HCT116 (cell line): ENCODE data around the gene FLNB. TPM values are rescaled to one million over a fixed set of nuclear protein-coding genes. Genes with fewer than 3 reads are reported as not detected.

Source experiments
- ATAC-seq: fragments of 200-7000 bp; cut with Tn5 transposase; 2 replicates; pipeline ENCODE4 v1.9.1; 2020; ENCODE audit warnings: mild to moderate bottlenecking, moderate library complexity
- BruUV-seq: library from RNA; stranded (reverse); fragments of 400-500 nt; replicated peaks from 2 replicates; lab custom pipeline; 2021; lab: Mats Ljungman, UMichigan
- CTCF ChIA-PET: fragments of 300-600 bp; sonication (Branson Sonifier 250); formaldehyde crosslinking; loops from one replicate; lab custom pipeline; 2021; ENCODE audit warnings: antibody characterized with exemption; lab: Charles Lee
- POLR2A ChIA-PET: fragments of 300-600, 350-600 bp; sonication (Branson Sonifier 250); formaldehyde crosslinking; loops from one replicate; lab custom pipeline; 2021; ENCODE audit warnings: antibody characterized with exemption; lab: Charles Lee
- RAD21 ChIA-PET, 2 experiments: fragments of 300-600 bp; sonication (Branson Sonifier 250); formaldehyde crosslinking; loops; one replicate each; lab custom pipeline; 2023; ENCODE audit warnings: low total read pairs in 2 of 2; ENCODE audit not compliant: uncharacterized antibody in 2 of 2, unreplicated experiment in 2 of 2, low non-redundant PET in 1 of 2; lab: Charles Lee
- DNase-seq: peaks from one replicate; pipeline ENCODE4 v3.0.0-alpha.2; 2010; ENCODE audit warnings: low read depth, low spot score
- H2AFZ ChIP-seq: fragments of 200-600 bp; shearing (Covaris generic), sonication (generic); 2 replicates; pipeline ENCODE4 v1.6.1; 2017; ENCODE audit warnings: low read depth, mixed run types, mixed read lengths, antibody characterized with exemption, low read length; ENCODE audit not compliant: poor library complexity, severe bottlenecking
- H3K27ac ChIP-seq: 2 replicates; pipeline ENCODE4 v1.5.1; 2012; ENCODE audit warnings: low read depth, low read length
- H3K27me3 ChIP-seq: fragments of 200-600 bp; sonication (generic); 2 replicates; pipeline ENCODE4 v1.6.1; 2016; ENCODE audit warnings: mixed run types, low read length, mixed read lengths; ENCODE audit not compliant: insufficient read depth
- H3K36me3 ChIP-seq, 2 experiments: fragments of 200-500 bp in 1 of 2; fragments of 200-600 bp in 1 of 2; sonication (Bioruptor generic) in 1 of 2; sonication (generic) in 1 of 2; 2 replicates each; pipeline versions ENCODE4 v1.5.1 to v1.6.1; 2014 to 2016; ENCODE audit warnings: low read length in 2 of 2, inconsistent platforms in 1 of 2, mixed read lengths in 1 of 2, mixed run types in 1 of 2; ENCODE audit not compliant: insufficient read depth in 2 of 2, control insufficient read depth in 1 of 2
- H3K4me1 ChIP-seq, 2 experiments: fragments of 200-600 bp in 1 of 2; sonication (generic) in 1 of 2; 2 replicates each; pipeline versions ENCODE4 v1.5.1 to v1.6.1; 2012 to 2017; ENCODE audit warnings: low read length in 2 of 2, inconsistent platforms in 1 of 2, mild to moderate bottlenecking in 1 of 2, mixed read lengths in 1 of 2, mixed run types in 1 of 2, moderate library complexity in 1 of 2; ENCODE audit not compliant: insufficient read depth in 2 of 2, control insufficient read depth in 1 of 2
- H3K4me2 ChIP-seq: fragments of 200-600 bp; sonication (generic); 2 replicates; pipeline ENCODE4 v1.6.1; 2017; ENCODE audit warnings: mixed run types, low read length, mixed read lengths
- H3K4me3 ChIP-seq, 2 experiments: fragments of 200-600 bp in 1 of 2; sonication (generic) in 1 of 2; replicated peaks in 1 of 2; 2 replicates each; pipeline ENCODE4 v1.5.1; 2011 to 2016; ENCODE audit warnings: low read length in 2 of 2, control low read depth in 1 of 2, low read depth in 1 of 2, mild to moderate bottlenecking in 1 of 2, mixed read lengths in 1 of 2, mixed run types in 1 of 2
- H3K79me2 ChIP-seq: fragments of 200-600 bp; sonication (generic); 2 replicates; pipeline ENCODE4 v1.6.1; 2017; ENCODE audit warnings: mild to moderate bottlenecking, mixed run types, low read length, moderate library complexity, mixed read lengths; ENCODE audit not compliant: insufficient read depth
- H3K9ac ChIP-seq: fragments of 200-600 bp; sonication (generic); 2 replicates; pipeline ENCODE4 v1.6.1; 2016; ENCODE audit warnings: low read length, mixed read lengths
- H3K9me2 ChIP-seq: fragments of 200-600 bp; sonication (generic), shearing (Covaris generic); 2 replicates; pipeline ENCODE4 v1.6.1; 2017; ENCODE audit warnings: mixed run types, mild to moderate bottlenecking, moderate library complexity; ENCODE audit not compliant: insufficient read depth
- H3K9me3 ChIP-seq, 2 experiments: fragments of 200-500 bp in 1 of 2; fragments of 200-600 bp in 1 of 2; sonication (Bioruptor generic) in 1 of 2; sonication (generic) in 1 of 2; 2 replicates each; pipeline ENCODE4 v1.6.1; 2014 to 2017; ENCODE audit warnings: low read length in 2 of 2, mixed read lengths in 2 of 2, inconsistent platforms in 1 of 2, low read depth in 1 of 2, mild to moderate bottlenecking in 1 of 2, mixed run types in 1 of 2, moderate library complexity in 1 of 2; ENCODE audit not compliant: control insufficient read depth in 1 of 2, insufficient read depth in 1 of 2
- H4K20me1 ChIP-seq: fragments of 200-600 bp; sonication (generic), shearing (Covaris generic); 2 replicates; pipeline ENCODE4 v1.6.1; 2017; ENCODE audit warnings: mixed run types, mild to moderate bottlenecking, moderate library complexity; ENCODE audit not compliant: insufficient read depth
- EGR1 ChIP-seq: IDR thresholded peaks from 2 replicates; pipeline ENCODE4 v1.6.1; 2012; ENCODE audit warnings: low read depth
- ELF1 ChIP-seq: IDR thresholded peaks from 2 replicates; pipeline ENCODE4 v1.6.1; 2012; ENCODE audit warnings: low read depth, borderline replicate concordance
- EZH2 ChIP-seq: fragments of 200-600 bp; sonication (generic); IDR thresholded peaks from 2 replicates; pipeline ENCODE4 v1.6.1; 2017; ENCODE audit warnings: antibody characterized with exemption, mixed run types
- EZH2phosphoT487 ChIP-seq: fragments of 200-600 bp; IDR thresholded peaks from 2 replicates; pipeline ENCODE4 v1.6.1; 2018; ENCODE audit warnings: antibody characterized with exemption, borderline replicate concordance
- JUND ChIP-seq: IDR thresholded peaks from 2 replicates; pipeline ENCODE4 v1.6.1; 2012
- RAD21 ChIP-seq: IDR thresholded peaks from 2 replicates; pipeline ENCODE4 v1.6.1; 2012; ENCODE audit warnings: low read depth, mild to moderate bottlenecking
- SIN3A ChIP-seq: IDR thresholded peaks from 2 replicates; pipeline ENCODE4 v1.6.1; 2012; ENCODE audit warnings: low read depth
- SP1 ChIP-seq: IDR thresholded peaks from 2 replicates; pipeline ENCODE4 v1.6.1; 2012; ENCODE audit warnings: low read depth
- TCF7L2 ChIP-seq: IDR thresholded peaks from 2 replicates; pipeline ENCODE4 v1.7.0; 2011; ENCODE audit warnings: borderline replicate concordance, inconsistent platforms; ENCODE audit not compliant: insufficient read depth, insufficient read length; ENCODE audit errors: extremely low read depth
- ZFX ChIP-seq: fragments of 450-650 bp; IDR thresholded peaks from 2 replicates; pipeline ENCODE4 v1.6.1; 2017
- ZNF274 ChIP-seq: fragments of 200-500 bp; sonication (Bioruptor generic); IDR thresholded peaks from 2 replicates; pipeline ENCODE4 v1.6.1; 2014; ENCODE audit warnings: mild to moderate bottlenecking, low read depth, low read length, inconsistent platforms
- intact Hi-C: fragments of 100-400 bp; cut with micrococcal nuclease; formaldehyde crosslinking; loops from 2 replicates; pipeline ENCODE4 v1.10.0; 2022
- total RNA-seq: library from RNA; stranded (reverse); gene quantifications from one replicate; pipeline ENCODE4 v1.2.1, GENCODE V29; 2021; ENCODE audit not compliant: unreplicated experiment
- TF ChIP-seq, protein P1 (sequence below): IDR thresholded peaks from 2 replicates; pipeline ENCODE4 v1.6.1; 2012
- TF ChIP-seq, protein P2 (sequence below), 3 experiments: fragments of 200-600 bp in 1 of 3; sonication (generic) in 1 of 3; IDR thresholded peaks in 2 of 3; conservative IDR thresholded peaks in 1 of 3; 2 replicates each; pipeline ENCODE4 v1.5.1; 2012 to 2017; ENCODE audit warnings: low read depth in 2 of 3, low read length in 2 of 3, antibody characterized with exemption in 1 of 3, borderline replicate concordance in 1 of 3, control low read depth in 1 of 3, mild to moderate bottlenecking in 1 of 3, mixed read lengths in 1 of 3, mixed run types in 1 of 3, moderate library complexity in 1 of 3; ENCODE audit not compliant: insufficient read depth in 1 of 3
- TF ChIP-seq, protein P3 (sequence below): IDR thresholded peaks from 2 replicates; pipeline ENCODE4 v1.6.1; 2011; ENCODE audit warnings: mild to moderate bottlenecking, low read length, moderate library complexity; ENCODE audit not compliant: insufficient replicate concordance; ENCODE audit errors: extremely low read depth

FLNB gene
- total RNA-seq, 1 experiment from 2014 or later: 116 TPM

DNA sequence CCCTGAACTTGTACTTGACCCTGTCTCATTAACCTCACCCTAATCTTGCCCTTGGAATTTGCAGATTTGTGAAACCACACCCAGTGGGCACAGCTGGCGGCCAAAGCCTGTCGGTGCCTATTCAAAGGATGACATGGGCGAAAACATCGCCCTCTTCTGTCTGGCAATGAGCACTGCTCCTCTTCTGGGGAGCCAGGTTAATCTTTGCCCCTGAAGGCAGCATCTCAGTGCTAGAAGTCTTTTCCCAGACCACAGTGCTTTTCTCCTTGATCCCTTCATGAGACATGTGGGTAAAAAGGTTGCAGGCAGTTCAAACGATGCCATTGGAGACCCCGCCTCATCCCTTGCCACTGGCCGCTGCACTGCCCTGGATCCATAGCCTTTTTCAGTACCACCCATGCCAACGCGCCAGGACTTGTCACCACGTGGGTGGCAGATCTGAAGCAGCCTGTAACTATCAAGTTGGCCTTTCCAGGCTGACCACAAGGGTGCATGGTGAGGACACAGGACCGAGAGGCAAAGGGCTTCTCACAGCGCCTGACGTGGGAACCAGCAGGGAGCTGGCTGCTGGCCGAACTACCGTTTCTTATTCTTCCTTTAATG lies 209.1 kb downstream of the FLNB start (continued):
- TF ChIP-seq TCF7L2 (peak; percentile 68), EZH2 (no peak)
- TF ChIP-seq, protein P1, sequence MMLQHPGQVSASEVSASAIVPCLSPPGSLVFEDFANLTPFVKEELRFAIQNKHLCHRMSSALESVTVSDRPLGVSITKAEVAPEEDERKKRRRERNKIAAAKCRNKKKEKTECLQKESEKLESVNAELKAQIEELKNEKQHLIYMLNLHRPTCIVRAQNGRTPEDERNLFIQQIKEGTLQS: no peak

DNA sequence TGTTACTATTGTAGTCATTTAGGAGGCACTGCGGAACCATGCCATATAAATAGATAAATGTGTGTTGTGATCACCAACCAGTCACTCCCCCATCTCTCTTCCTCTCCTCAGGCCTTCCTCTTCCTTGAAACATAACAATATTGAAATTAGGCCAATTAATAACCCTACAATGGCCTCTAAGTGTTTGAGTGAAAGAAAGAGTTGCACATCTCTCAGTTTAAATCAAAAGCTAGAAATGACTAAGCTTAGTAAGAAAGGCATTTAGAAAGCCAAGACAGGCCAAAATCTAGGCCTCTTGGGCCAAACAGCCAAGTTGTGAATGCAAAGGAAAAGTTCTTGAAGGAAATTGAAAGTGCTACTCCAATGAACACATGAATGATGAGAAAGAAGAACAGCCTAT lies 210.7 kb downstream of the FLNB start:
- BruUV-seq: no TSS peak
- H3K4me1 ChIP-seq: peaks cover 18 to 41% of the 10 kb centered on the region in 2 experiments
- H3K27me3 ChIP-seq: no peaks in the 10 kb centered on the region
- no peak overlapping the region for H3K27ac ChIP-seq
- H4K20me1 ChIP-seq: no peaks in the 10 kb centered on the region
- TF ChIP-seq RAD21 (no peak), ZNF274 (no peak), JUND (no peak), EZH2phosphoT487 (no peak), EZH2 (no peak), EGR1 (no peak), ZFX (no peak), ELF1 (no peak), SIN3A (no peak), SP1 (no peak), TCF7L2 (no peak)
- TF ChIP-seq, protein P1: no peak
- TF ChIP-seq, protein P2, sequence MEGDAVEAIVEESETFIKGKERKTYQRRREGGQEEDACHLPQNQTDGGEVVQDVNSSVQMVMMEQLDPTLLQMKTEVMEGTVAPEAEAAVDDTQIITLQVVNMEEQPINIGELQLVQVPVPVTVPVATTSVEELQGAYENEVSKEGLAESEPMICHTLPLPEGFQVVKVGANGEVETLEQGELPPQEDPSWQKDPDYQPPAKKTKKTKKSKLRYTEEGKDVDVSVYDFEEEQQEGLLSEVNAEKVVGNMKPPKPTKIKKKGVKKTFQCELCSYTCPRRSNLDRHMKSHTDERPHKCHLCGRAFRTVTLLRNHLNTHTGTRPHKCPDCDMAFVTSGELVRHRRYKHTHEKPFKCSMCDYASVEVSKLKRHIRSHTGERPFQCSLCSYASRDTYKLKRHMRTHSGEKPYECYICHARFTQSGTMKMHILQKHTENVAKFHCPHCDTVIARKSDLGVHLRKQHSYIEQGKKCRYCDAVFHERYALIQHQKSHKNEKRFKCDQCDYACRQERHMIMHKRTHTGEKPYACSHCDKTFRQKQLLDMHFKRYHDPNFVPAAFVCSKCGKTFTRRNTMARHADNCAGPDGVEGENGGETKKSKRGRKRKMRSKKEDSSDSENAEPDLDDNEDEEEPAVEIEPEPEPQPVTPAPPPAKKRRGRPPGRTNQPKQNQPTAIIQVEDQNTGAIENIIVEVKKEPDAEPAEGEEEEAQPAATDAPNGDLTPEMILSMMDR (IDR thresholded peaks at IDR 0.05 in 2 of 3, conservative IDR thresholded peaks at IDR 0.05 in 1 of 3; ENCODE audit: borderline replicate concordance in 1 of 3, insufficient read depth in 1 of 3, low read depth in 2 of 3, low read length in 2 of 3): no peak
- TF ChIP-seq, protein P3, sequence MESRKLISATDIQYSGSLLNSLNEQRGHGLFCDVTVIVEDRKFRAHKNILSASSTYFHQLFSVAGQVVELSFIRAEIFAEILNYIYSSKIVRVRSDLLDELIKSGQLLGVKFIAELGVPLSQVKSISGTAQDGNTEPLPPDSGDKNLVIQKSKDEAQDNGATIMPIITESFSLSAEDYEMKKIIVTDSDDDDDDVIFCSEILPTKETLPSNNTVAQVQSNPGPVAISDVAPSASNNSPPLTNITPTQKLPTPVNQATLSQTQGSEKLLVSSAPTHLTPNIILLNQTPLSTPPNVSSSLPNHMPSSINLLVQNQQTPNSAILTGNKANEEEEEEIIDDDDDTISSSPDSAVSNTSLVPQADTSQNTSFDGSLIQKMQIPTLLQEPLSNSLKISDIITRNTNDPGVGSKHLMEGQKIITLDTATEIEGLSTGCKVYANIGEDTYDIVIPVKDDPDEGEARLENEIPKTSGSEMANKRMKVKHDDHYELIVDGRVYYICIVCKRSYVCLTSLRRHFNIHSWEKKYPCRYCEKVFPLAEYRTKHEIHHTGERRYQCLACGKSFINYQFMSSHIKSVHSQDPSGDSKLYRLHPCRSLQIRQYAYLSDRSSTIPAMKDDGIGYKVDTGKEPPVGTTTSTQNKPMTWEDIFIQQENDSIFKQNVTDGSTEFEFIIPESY: no peak
- TF ChIP-seq, all 23 proteins: peak for 0
- CTCF ChIA-PET: interaction anchor here (0.6 to 3.5 kb wide), 2 partner anchors 10 to 1102 kb away, joined by 4 to 28 read pairs; no protein-coding TSS in a partner anchor
- H3K4me3 ChIP-seq: no peak overlapping the region
- POLR2A ChIA-PET: no interaction called here
- RAD21 ChIA-PET: no interaction called here
- intact Hi-C loops: no loop called here
- ATAC-seq (no peak), DNase-seq (no peak)
- H3K79me2 ChIP-seq: no peaks in the 10 kb centered on the region
- H3K9ac ChIP-seq: no peak overlapping the region
- no peaks in the 10 kb centered on the region for H3K9me3 ChIP-seq
- no peak overlapping the region for H3K4me2 ChIP-seq
- H3K36me3 ChIP-seq: no peaks in the 10 kb centered on the region
- H3K9me2 ChIP-seq: no peaks in the 10 kb centered on the region
- H2AFZ ChIP-seq: no peak overlapping the region
